SJCRH30 (cell line): ENCODE measurements around the gene ALG2. TPM values are rescaled to one million over a fixed set of nuclear protein-coding genes. Genes with fewer than 3 reads are reported as not detected.

Experiments used
- DNase-seq, 2 experiments: peaks; one replicate each; pipeline ENCODE4 v3.0.0-alpha.2; 2015 to 2020
- H3K27ac ChIP-seq: fragments of 250-450 bp; sonication (Bioruptor Pico); 2 replicates; pipeline ENCODE4 v1.5.1; 2020; ENCODE audit warnings: mild to moderate bottlenecking, moderate library complexity
- H3K27me3 ChIP-seq: fragments of 250-450 bp; sonication (Bioruptor Pico); 2 replicates; pipeline ENCODE4 v1.5.1; 2020; ENCODE audit warnings: mild to moderate bottlenecking, moderate library complexity
- H3K36me3 ChIP-seq: fragments of 250-450 bp; sonication (Bioruptor Pico); 2 replicates; pipeline ENCODE4 v1.5.1; 2020; ENCODE audit warnings: mild to moderate bottlenecking, moderate library complexity
- H3K4me1 ChIP-seq: fragments of 250-450 bp; sonication (Bioruptor Pico); 2 replicates; pipeline ENCODE4 v1.5.1; 2020; ENCODE audit warnings: mild to moderate bottlenecking, moderate library complexity
- H3K4me3 ChIP-seq: fragments of 250-450 bp; sonication (Bioruptor Pico); 2 replicates; pipeline ENCODE4 v1.5.1; 2020; ENCODE audit warnings: mild to moderate bottlenecking, moderate library complexity
- H3K9me3 ChIP-seq: fragments of 250-450 bp; sonication (Bioruptor Pico); replicated peaks from 2 replicates; pipeline ENCODE4 v1.5.1; 2020; ENCODE audit warnings: mild to moderate bottlenecking, moderate library complexity
- total RNA-seq: library from RNA; depleted of rRNA; stranded (reverse); fragments of >200 nt; shearing (Covaris generic); gene quantifications from 2 replicates; pipeline ENCODE4 v1.2.3, GENCODE V29; 2014

The ALG2 gene
- total RNA-seq, 1 experiment from 2014 or later = 38.7 TPM

DNA sequence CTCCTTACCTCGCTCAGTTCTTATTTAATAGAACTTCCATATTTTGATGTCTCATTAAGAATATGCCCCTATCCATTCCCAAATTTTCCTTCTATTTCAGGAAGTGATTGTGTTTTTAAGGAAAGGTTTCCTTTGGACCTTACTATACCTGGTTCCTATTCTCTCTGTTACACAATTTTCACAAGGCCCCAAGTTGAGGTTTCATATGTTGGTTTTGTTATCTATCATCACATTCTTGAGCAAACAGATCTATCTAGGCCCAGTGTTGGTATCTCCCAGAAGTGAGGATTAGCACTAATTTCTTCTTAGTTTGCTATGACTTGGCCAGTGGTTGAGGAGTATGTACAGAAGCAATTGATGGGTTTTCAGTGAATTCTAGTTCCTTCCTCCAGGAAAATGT, 41.5 kb downstream of the ALG2 start:
- Histone ChIP-seq H3K36me3 (no peaks in the 10 kb centered on the region), H3K9me3 (no peaks in the 10 kb centered on the region), H3K27me3 (no peaks in the 10 kb centered on the region), H3K27ac (no peak overlapping the region), H3K4me3 (no peak overlapping the region), H3K4me1 (peaks cover 9% of the 10 kb centered on the region)
- DNase-seq = no peak

DNA sequence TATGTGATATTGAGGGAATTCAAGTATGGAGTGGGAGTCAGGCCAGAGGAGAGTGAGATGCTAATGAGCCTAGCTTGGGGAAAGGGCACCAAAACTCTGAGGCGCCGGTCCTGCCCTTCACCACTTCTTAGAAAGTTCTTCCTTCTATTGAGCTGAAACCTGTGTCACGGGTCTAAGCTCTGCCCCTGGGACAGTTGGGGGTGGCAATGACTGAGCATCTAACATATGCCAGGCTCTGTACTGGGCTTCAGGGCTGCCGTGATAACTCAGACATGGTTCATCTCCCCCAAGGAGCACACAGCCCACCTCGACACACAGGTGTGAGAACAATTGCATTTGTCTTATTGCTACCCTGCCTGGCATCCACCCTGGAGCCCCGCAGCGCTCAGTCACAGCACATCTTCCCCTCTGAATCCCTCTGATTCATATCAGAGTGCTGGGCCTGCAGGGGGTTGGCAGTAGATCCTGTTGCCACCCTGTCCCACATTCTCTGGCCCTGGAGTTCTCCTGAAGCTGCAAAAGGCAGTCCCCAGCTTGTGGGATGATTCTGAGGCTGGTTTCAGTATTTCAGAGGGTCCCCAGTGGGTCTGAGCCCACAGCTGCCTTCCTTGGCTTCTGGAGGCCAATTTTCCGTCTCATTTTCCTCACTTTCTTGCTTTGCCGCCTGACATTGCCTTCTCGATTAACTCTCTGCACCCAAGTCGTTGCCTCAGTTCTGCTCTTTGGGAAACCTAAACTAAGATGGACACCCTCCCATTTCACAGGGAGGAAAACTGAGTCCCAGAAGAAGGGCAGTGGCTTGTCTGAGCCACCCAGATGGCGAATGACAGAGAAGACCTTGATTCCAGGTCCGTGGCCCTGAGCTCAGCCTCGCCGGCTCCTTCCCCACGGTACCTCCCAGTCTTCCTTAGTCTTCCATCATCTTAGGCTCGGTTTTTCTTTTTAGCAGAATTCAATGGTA, 42.5 kb downstream of the ALG2 start:
- no peaks in the 10 kb centered on the region for H3K36me3 ChIP-seq
- H3K4me1 ChIP-seq = peaks cover 9% of the 10 kb centered on the region
- DNase-seq = no peak
- no peak overlapping the region for H3K27ac ChIP-seq
- H3K27me3 ChIP-seq = no peaks in the 10 kb centered on the region
- no peaks in the 10 kb centered on the region for H3K9me3 ChIP-seq
- no peak overlapping the region for H3K4me3 ChIP-seq

DNA sequence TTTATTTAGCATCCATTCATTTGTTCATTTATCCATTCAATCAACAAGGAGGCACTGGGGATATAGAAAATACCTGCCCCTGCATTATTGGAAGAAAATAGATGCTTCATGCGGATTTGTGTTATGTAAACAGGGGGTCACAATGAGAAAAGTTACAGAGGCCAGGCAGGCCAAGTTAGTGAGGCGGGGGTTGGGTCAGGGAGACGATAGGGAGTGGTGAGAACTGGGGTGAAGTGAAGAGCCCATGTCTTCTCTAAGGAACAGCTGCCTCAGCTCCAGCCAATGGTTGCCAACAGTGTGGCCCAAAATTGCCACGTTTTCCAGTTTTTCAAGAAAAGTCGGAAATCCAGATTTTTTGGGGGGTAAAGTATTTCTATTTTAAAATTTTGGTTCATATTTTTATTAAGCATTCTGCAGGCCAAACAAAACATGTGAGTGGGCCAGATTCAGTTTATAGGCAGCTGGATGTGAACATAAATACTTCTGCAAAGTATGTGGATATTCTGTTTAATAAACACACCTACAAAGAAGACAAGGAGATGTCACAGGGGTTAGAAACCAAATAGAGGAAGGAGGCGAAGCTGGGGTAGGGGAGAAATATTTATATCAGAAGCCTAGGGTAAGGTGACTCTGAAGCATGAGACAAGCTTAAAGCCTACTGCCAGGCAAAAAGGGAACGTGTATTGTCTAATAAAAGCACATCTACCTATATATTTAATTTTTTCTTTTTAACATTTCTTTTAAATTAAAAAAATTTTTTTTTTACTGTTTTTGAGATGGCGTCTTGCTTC, 44.0 kb downstream of the ALG2 start:
- Histone ChIP-seq H3K27me3 (no peaks in the 10 kb centered on the region), H3K4me3 (no peak overlapping the region)

DNA sequence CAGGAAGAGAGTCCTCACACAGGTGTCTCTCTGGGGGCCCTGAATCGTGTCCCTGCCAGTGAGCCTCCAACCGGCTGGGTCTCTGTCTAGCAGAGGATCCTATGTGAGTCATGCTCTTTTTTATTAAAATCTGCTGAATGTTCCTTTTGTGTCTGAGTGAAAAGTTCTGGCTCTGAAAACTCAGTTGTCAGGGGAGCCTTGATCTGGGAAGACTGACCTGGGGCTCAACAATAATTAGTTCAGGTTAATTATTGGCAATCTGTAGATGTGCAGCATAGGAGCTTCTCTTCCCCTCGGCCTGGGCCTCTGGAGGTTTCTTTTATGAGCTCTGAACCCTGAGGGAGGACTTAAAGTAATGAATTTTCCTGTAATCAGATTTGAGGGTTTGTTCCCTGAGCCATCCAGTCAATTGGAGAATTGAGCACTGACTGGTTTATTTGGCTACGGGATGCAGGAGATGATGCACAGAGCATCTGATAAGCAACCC, 45.2 kb downstream of the ALG2 start:
- Histone ChIP-seq H3K4me1 (peaks cover 16% of the 10 kb centered on the region), H3K27me3 (no peaks in the 10 kb centered on the region), H3K4me3 (no peak overlapping the region), H3K36me3 (no peaks in the 10 kb centered on the region), H3K9me3 (no peaks in the 10 kb centered on the region), H3K27ac (no peak overlapping the region)
- DNase-seq = peak in 1 of 2 experiments; percentile 39

More for the DNA sequence above, 44.0 kb downstream of the ALG2 start:
- no peaks in the 10 kb centered on the region for H3K36me3 ChIP-seq
- no peaks in the 10 kb centered on the region for H3K9me3 ChIP-seq
- no peak for DNase-seq
- no peak overlapping the region for H3K27ac ChIP-seq
- peaks cover 19% of the 10 kb centered on the region for H3K4me1 ChIP-seq

DNA sequence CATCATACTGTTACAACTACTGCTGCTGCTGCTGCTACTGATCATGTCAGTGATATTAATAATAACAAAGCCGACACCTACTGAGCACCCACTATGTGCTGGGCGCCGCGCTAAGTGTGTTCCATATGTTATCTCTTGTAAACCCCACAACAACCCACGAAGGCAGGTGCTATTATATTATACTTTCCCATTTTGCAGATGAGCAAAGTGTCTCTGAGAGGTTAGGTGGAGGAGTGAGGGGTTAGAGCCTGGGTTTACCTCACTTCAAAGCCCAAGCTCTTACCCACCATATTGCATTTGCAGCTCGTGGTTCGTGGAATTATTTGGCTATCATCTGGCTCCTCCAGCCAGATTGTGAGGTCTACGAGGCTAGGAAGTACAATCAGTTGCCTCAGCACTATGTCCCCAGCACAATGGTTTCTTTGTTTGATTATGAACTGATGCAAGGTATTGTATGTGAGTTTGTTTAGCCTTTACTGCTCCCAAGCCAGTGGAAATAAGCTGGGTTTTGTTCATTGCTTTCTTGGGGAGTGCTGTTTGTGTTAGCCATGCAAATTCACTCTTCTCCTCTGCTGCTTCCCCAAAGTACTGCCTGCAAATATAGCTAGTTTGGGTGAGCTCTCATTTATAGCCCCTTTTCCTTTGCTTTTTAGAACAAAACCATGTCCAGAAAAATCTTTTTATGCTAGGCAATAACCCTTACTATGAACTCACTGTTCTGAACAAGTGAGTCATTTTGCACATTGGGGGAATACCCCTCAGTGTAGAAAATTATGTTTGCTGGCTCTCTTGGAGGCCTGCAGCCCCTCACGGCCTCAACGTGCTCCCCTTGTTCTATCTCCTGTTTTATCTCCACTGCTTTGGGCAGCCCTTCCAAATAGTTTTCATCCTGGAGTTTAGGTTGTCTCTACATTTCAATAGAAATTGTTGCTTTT, 47.9 kb downstream of the ALG2 start:
- peaks cover 20% of the 10 kb centered on the region for H3K4me1 ChIP-seq
- no peaks in the 10 kb centered on the region for H3K36me3 ChIP-seq
- H3K4me3 ChIP-seq = no peak overlapping the region
- H3K27me3 ChIP-seq = no peaks in the 10 kb centered on the region
- H3K27ac ChIP-seq = no peak overlapping the region
- no peaks in the 10 kb centered on the region for H3K9me3 ChIP-seq
- peak in 1 of 2 experiments; percentile 58 for DNase-seq

DNA sequence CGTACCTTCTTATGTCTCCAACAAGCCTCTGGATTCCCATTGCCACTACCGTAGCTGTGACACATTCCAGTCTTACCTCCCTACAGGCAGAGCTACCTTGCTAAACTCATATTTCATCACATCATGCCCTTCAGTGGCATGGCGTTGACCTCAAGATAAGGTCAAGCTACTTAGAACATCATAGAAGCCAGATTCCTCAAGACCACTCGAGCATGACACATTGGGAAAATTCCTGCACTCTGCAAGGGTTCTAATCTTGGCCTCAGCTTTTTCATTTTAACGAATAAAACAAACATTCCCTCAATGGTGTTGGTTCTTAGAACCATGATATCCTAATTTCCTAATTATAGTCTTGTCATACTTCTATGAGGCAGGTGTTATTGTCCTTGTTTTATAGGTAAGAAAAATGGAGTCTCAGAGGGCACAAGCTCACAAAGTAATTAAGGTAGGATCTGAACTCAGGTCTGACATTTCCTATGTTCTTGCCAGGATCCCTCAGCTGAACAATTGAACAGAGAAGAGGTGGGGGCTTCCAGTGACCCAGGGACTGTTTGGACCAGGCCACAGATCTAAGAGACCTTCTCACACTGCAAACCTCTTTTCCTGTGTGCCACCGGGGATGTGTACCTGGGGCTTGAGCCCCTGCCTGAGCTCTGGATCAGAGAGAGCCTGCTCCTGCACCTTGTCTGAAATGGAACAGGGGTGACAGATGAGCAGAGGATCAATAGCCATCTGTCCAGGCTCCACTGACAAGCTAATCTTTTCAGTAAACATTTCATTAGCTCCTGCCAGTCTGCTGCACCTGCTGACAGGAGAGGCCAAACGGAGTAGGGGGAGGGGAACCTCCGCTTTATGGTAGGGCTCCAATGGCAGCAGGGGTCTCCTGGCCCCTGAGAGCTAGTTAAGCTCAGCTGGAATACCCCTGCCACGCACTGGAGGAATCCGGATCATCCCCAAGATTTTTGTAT, 49.3 kb downstream of the ALG2 start:
- H3K4me3 ChIP-seq = no peak overlapping the region
- no peak overlapping the region for H3K27ac ChIP-seq
- no peaks in the 10 kb centered on the region for H3K27me3 ChIP-seq
- DNase-seq = no peak
- H3K9me3 ChIP-seq = no peaks in the 10 kb centered on the region
- H3K4me1 ChIP-seq = peaks cover 20% of the 10 kb centered on the region
- H3K36me3 ChIP-seq = no peaks in the 10 kb centered on the region

DNA sequence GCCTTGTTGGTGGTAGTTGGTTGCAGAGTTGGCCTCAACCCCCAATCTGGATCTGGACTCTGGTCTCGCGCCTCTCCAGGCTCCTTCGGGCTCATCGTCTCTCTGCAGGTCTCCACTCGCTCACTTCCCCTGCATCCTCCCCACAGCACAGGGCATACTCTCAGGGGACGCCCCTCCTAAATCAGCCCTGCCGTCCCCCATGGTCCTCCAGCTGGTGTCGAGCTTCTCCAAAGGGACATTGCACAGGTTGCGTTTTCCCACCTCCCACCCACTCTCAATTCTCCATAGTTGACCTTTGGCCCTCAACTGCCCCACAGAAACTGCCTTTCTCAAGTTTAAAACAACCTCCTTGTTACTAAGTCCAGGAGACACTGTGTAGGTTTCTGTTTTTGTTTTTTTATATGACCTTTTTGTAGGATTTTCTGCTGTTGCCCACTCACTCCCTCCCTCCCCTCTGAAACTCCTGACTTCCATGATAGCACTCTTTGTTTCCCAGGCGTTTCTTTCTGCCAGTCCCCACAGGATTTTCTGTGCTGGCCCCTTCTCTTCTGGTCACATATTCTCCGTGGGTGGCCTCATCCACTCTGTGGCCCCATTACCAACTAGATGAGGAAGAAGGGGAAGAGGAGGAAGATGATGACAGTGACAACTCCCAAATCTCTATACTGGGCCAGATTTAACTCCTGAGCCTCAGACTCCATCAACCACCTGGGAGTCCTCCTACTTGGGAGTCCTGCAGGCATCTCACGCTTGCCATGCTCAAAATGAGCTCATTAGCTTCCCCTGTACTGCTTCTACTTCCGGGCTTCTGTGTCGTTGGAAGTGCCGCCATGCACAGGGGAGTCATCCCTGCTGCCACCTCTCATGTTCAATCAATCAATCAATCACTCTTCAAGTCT, 50.3 kb downstream of the ALG2 start:
- Histone ChIP-seq H3K9me3 (no peaks in the 10 kb centered on the region), H3K4me3 (no peak overlapping the region), H3K27me3 (no peaks in the 10 kb centered on the region), H3K27ac (no peak overlapping the region), H3K4me1 (peaks cover 17% of the 10 kb centered on the region), H3K36me3 (no peaks in the 10 kb centered on the region)
- no peak for DNase-seq

DNA sequence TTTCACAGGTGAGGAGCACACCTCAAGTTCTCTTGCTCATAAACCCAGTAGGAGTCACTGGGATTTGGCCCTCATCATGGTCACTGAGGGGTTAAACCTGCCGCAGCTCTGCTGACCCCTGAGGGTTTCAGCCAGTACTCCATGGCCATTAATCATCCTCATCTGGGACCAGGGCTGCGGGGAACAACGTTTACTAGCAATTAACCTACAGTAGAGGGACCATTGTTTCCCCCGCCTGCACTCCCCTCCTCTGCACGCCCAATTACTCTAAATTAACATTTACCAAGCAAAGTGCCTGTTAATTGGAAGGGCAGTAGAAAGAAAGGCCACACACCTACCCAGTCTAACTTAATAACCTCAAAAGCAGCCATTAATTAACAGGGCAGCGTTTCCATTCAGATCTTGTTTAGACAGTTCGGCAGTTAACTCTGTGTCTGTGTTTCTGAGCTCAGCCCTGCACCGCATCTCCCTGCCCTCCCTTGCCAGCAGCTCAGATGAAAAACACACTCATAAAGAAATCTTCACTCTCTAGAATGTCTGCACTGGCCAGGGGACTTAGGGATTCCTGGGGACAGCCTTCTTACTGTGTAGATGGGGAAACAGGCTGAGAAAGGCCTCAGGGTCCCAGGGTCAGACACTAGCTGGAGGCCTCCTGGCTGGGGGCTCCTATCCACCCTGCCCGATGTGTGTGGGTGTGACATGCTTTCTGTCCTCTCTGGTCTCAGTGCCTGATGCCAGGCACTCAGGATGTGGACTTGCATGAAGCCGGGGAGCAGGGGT, 51.6 kb downstream of the ALG2 start:
- Histone ChIP-seq H3K4me3 (no peak overlapping the region), H3K27me3 (no peaks in the 10 kb centered on the region), H3K27ac (no peak overlapping the region), H3K9me3 (no peaks in the 10 kb centered on the region), H3K36me3 (no peaks in the 10 kb centered on the region), H3K4me1 (peaks cover 17% of the 10 kb centered on the region)
- no peak for DNase-seq

DNA sequence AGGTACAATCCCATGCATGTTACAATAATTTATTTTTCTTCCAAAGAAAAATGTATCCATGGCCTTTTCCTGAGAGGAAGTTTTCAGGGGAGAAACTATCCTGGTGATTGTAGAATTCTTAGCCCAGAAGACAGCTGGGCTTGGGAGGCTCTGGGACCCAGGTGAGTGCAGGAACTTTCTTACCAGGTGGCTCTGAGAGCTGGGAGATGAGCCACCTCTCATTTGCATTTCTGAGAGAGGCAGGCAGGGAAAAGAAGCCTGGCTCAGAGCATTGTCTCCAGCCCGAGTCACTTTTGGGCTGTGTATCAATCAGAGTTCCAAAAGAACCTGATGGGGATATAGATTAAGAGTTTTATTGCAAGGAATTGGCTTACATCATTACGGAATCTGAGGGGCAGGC, 52.7 kb downstream of the ALG2 start:
- H3K4me1 ChIP-seq = peaks cover 16% of the 10 kb centered on the region
- no peaks in the 10 kb centered on the region for H3K9me3 ChIP-seq
- no peak overlapping the region for H3K4me3 ChIP-seq
- no peak overlapping the region for H3K27ac ChIP-seq
- no peak for DNase-seq
- no peaks in the 10 kb centered on the region for H3K36me3 ChIP-seq
- H3K27me3 ChIP-seq = no peaks in the 10 kb centered on the region

DNA sequence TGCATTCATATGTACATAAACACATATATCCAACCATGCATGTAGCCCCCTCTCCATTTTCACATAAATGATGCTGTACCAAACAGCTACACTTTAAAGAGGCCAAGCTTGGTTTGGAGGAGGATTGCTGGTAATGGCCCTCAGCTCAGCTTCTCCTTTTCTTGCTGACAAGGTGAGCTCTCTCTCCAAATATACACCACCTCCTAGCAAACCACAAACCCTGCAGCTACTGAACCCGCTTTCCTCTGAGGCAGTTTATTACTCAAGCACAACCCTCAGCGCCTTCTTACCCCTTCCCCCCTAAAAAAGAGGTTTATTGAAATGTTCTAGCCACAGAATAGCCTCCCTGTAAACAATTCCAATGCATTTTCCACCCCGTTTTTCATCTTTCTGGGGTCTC, 54.0 kb downstream of the ALG2 start:
- peaks cover 7% of the 10 kb centered on the region for H3K4me1 ChIP-seq
- DNase-seq = no peak

DNA sequence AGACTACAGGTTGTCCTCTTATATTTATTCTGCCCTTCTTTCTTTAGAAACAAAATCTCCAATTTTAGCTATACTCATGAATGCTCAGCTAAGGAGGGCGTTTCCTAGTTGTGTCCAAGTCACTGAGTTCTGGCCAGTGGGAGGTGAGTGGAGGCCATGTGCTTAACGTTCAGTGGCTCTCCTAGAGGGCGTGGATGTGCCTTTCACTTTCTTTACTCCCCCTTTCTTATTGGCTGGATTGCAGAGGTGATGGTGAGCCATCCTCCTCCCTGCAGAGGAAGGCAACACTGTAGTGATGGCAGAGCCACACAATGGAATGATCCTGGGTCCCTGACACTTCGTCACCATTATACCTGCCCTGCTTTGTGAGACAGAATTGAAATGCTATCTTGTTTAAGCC, 54.6 kb downstream of the ALG2 start:
- no peak for DNase-seq
- peaks cover 6% of the 10 kb centered on the region for H3K4me1 ChIP-seq

More for the DNA sequence above, 54.0 kb downstream of the ALG2 start:
- H3K9me3 ChIP-seq = no peaks in the 10 kb centered on the region
- H3K4me3 ChIP-seq = no peak overlapping the region
- no peaks in the 10 kb centered on the region for H3K36me3 ChIP-seq
- H3K27me3 ChIP-seq = no peaks in the 10 kb centered on the region
- no peak overlapping the region for H3K27ac ChIP-seq

More for the DNA sequence above, 54.6 kb downstream of the ALG2 start:
- Histone ChIP-seq H3K4me3 (no peak overlapping the region), H3K27me3 (no peaks in the 10 kb centered on the region), H3K36me3 (no peaks in the 10 kb centered on the region), H3K27ac (no peak overlapping the region), H3K9me3 (no peaks in the 10 kb centered on the region)
